HCT116 (cell line): Measurements from ENCODE around the gene TMC4. TPM values are rescaled to one million over a fixed set of nuclear protein-coding genes. Genes with fewer than 3 reads are reported as not detected.

Source experiments
- ATAC-seq: fragments of 200-7000 bp; cut with Tn5 transposase; 2 replicates; pipeline ENCODE4 v1.9.1; 2020; ENCODE audit warnings: mild to moderate bottlenecking, moderate library complexity
- BruUV-seq: library from RNA; stranded (reverse); fragments of 400-500 nt; replicated peaks from 2 replicates; lab custom pipeline; 2021; lab: Mats Ljungman, UMichigan
- CTCF ChIA-PET: fragments of 300-600 bp; sonication (Branson Sonifier 250); formaldehyde crosslinking; loops from one replicate; lab custom pipeline; 2021; ENCODE audit warnings: antibody characterized with exemption; lab: Charles Lee
- POLR2A ChIA-PET: fragments of 300-600, 350-600 bp; sonication (Branson Sonifier 250); formaldehyde crosslinking; loops from one replicate; lab custom pipeline; 2021; ENCODE audit warnings: antibody characterized with exemption; lab: Charles Lee
- RAD21 ChIA-PET, 2 experiments: fragments of 300-600 bp; sonication (Branson Sonifier 250); formaldehyde crosslinking; loops; one replicate each; lab custom pipeline; 2023; ENCODE audit warnings: low total read pairs in 2 of 2; ENCODE audit not compliant: uncharacterized antibody in 2 of 2, unreplicated experiment in 2 of 2, low non-redundant PET in 1 of 2; lab: Charles Lee
- DNase-seq: peaks from one replicate; pipeline ENCODE4 v3.0.0-alpha.2; 2010; ENCODE audit warnings: low read depth, low spot score
- H2AFZ ChIP-seq: fragments of 200-600 bp; shearing (Covaris generic), sonication (generic); 2 replicates; pipeline ENCODE4 v1.6.1; 2017; ENCODE audit warnings: low read depth, mixed run types, mixed read lengths, antibody characterized with exemption, low read length; ENCODE audit not compliant: poor library complexity, severe bottlenecking
- H3K27ac ChIP-seq: 2 replicates; pipeline ENCODE4 v1.5.1; 2012; ENCODE audit warnings: low read depth, low read length
- H3K27me3 ChIP-seq: fragments of 200-600 bp; sonication (generic); 2 replicates; pipeline ENCODE4 v1.6.1; 2016; ENCODE audit warnings: mixed run types, low read length, mixed read lengths; ENCODE audit not compliant: insufficient read depth
- H3K36me3 ChIP-seq, 2 experiments: fragments of 200-500 bp in 1 of 2; fragments of 200-600 bp in 1 of 2; sonication (Bioruptor generic) in 1 of 2; sonication (generic) in 1 of 2; 2 replicates each; pipeline versions ENCODE4 v1.5.1 to v1.6.1; 2014 to 2016; ENCODE audit warnings: low read length in 2 of 2, inconsistent platforms in 1 of 2, mixed read lengths in 1 of 2, mixed run types in 1 of 2; ENCODE audit not compliant: insufficient read depth in 2 of 2, control insufficient read depth in 1 of 2
- H3K4me1 ChIP-seq, 2 experiments: fragments of 200-600 bp in 1 of 2; sonication (generic) in 1 of 2; 2 replicates each; pipeline versions ENCODE4 v1.5.1 to v1.6.1; 2012 to 2017; ENCODE audit warnings: low read length in 2 of 2, inconsistent platforms in 1 of 2, mild to moderate bottlenecking in 1 of 2, mixed read lengths in 1 of 2, mixed run types in 1 of 2, moderate library complexity in 1 of 2; ENCODE audit not compliant: insufficient read depth in 2 of 2, control insufficient read depth in 1 of 2
- H3K4me2 ChIP-seq: fragments of 200-600 bp; sonication (generic); 2 replicates; pipeline ENCODE4 v1.6.1; 2017; ENCODE audit warnings: mixed run types, low read length, mixed read lengths
- H3K4me3 ChIP-seq, 2 experiments: fragments of 200-600 bp in 1 of 2; sonication (generic) in 1 of 2; replicated peaks in 1 of 2; 2 replicates each; pipeline ENCODE4 v1.5.1; 2011 to 2016; ENCODE audit warnings: low read length in 2 of 2, control low read depth in 1 of 2, low read depth in 1 of 2, mild to moderate bottlenecking in 1 of 2, mixed read lengths in 1 of 2, mixed run types in 1 of 2
- H3K79me2 ChIP-seq: fragments of 200-600 bp; sonication (generic); 2 replicates; pipeline ENCODE4 v1.6.1; 2017; ENCODE audit warnings: mild to moderate bottlenecking, mixed run types, low read length, moderate library complexity, mixed read lengths; ENCODE audit not compliant: insufficient read depth
- H3K9ac ChIP-seq: fragments of 200-600 bp; sonication (generic); 2 replicates; pipeline ENCODE4 v1.6.1; 2016; ENCODE audit warnings: low read length, mixed read lengths
- H3K9me2 ChIP-seq: fragments of 200-600 bp; sonication (generic), shearing (Covaris generic); 2 replicates; pipeline ENCODE4 v1.6.1; 2017; ENCODE audit warnings: mixed run types, mild to moderate bottlenecking, moderate library complexity; ENCODE audit not compliant: insufficient read depth
- H3K9me3 ChIP-seq, 2 experiments: fragments of 200-500 bp in 1 of 2; fragments of 200-600 bp in 1 of 2; sonication (Bioruptor generic) in 1 of 2; sonication (generic) in 1 of 2; 2 replicates each; pipeline ENCODE4 v1.6.1; 2014 to 2017; ENCODE audit warnings: low read length in 2 of 2, mixed read lengths in 2 of 2, inconsistent platforms in 1 of 2, low read depth in 1 of 2, mild to moderate bottlenecking in 1 of 2, mixed run types in 1 of 2, moderate library complexity in 1 of 2; ENCODE audit not compliant: control insufficient read depth in 1 of 2, insufficient read depth in 1 of 2
- H4K20me1 ChIP-seq: fragments of 200-600 bp; sonication (generic), shearing (Covaris generic); 2 replicates; pipeline ENCODE4 v1.6.1; 2017; ENCODE audit warnings: mixed run types, mild to moderate bottlenecking, moderate library complexity; ENCODE audit not compliant: insufficient read depth
- CBX3 ChIP-seq: IDR thresholded peaks from 2 replicates; pipeline ENCODE4 v1.6.1; 2012; ENCODE audit warnings: low read depth
- CEBPB ChIP-seq: IDR thresholded peaks from 2 replicates; pipeline ENCODE4 v1.6.1; 2012; ENCODE audit warnings: low read depth
- EGR1 ChIP-seq: IDR thresholded peaks from 2 replicates; pipeline ENCODE4 v1.6.1; 2012; ENCODE audit warnings: low read depth
- ELF1 ChIP-seq: IDR thresholded peaks from 2 replicates; pipeline ENCODE4 v1.6.1; 2012; ENCODE audit warnings: low read depth, borderline replicate concordance
- EZH2phosphoT487 ChIP-seq: fragments of 200-600 bp; IDR thresholded peaks from 2 replicates; pipeline ENCODE4 v1.6.1; 2018; ENCODE audit warnings: antibody characterized with exemption, borderline replicate concordance
- FOSL1 ChIP-seq: IDR thresholded peaks from 2 replicates; pipeline ENCODE4 v1.6.1; 2012; ENCODE audit warnings: low read depth
- JUND ChIP-seq: IDR thresholded peaks from 2 replicates; pipeline ENCODE4 v1.6.1; 2012
- POLR2A ChIP-seq: IDR thresholded peaks from 2 replicates; pipeline ENCODE4 v1.7.0; 2011; ENCODE audit warnings: borderline replicate concordance; ENCODE audit not compliant: insufficient read depth, insufficient read length; ENCODE audit errors: extremely low read depth
- RAD21 ChIP-seq: IDR thresholded peaks from 2 replicates; pipeline ENCODE4 v1.6.1; 2012; ENCODE audit warnings: low read depth, mild to moderate bottlenecking
- SRF ChIP-seq: IDR thresholded peaks from 2 replicates; pipeline ENCODE4 v1.6.1; 2012; ENCODE audit warnings: low read depth
- TCF7L2 ChIP-seq: IDR thresholded peaks from 2 replicates; pipeline ENCODE4 v1.7.0; 2011; ENCODE audit warnings: borderline replicate concordance, inconsistent platforms; ENCODE audit not compliant: insufficient read depth, insufficient read length; ENCODE audit errors: extremely low read depth
- ZFX ChIP-seq: fragments of 450-650 bp; IDR thresholded peaks from 2 replicates; pipeline ENCODE4 v1.6.1; 2017
- intact Hi-C: fragments of 100-400 bp; cut with micrococcal nuclease; formaldehyde crosslinking; loops from 2 replicates; pipeline ENCODE4 v1.10.0; 2022
- total RNA-seq: library from RNA; stranded (reverse); gene quantifications from one replicate; pipeline ENCODE4 v1.2.1, GENCODE V29; 2021; ENCODE audit not compliant: unreplicated experiment
- TF ChIP-seq, protein P1 (sequence below): IDR thresholded peaks from 2 replicates; pipeline ENCODE4 v1.6.1; 2012
- TF ChIP-seq, protein P2 (sequence below): IDR thresholded peaks from 2 replicates; pipeline ENCODE4 v1.6.1; 2012
- TF ChIP-seq, protein P3 (sequence below): IDR thresholded peaks from 2 replicates; pipeline ENCODE4 v1.6.1; 2011; ENCODE audit warnings: mild to moderate bottlenecking, low read length, moderate library complexity; ENCODE audit not compliant: insufficient replicate concordance; ENCODE audit errors: extremely low read depth
- TF ChIP-seq, protein P4 (sequence below), 3 experiments: fragments of 200-600 bp in 1 of 3; sonication (generic) in 1 of 3; IDR thresholded peaks in 2 of 3; conservative IDR thresholded peaks in 1 of 3; 2 replicates each; pipeline ENCODE4 v1.5.1; 2012 to 2017; ENCODE audit warnings: low read depth in 2 of 3, low read length in 2 of 3, antibody characterized with exemption in 1 of 3, borderline replicate concordance in 1 of 3, control low read depth in 1 of 3, mild to moderate bottlenecking in 1 of 3, mixed read lengths in 1 of 3, mixed run types in 1 of 3, moderate library complexity in 1 of 3; ENCODE audit not compliant: insufficient read depth in 1 of 3
- TF ChIP-seq, protein P5 (sequence below): IDR thresholded peaks from 2 replicates; pipeline ENCODE4 v1.6.1; 2012; ENCODE audit warnings: low read depth

TMC4 gene
- total RNA-seq, 1 experiment from 2014 or later = 60.3 TPM

DNA sequence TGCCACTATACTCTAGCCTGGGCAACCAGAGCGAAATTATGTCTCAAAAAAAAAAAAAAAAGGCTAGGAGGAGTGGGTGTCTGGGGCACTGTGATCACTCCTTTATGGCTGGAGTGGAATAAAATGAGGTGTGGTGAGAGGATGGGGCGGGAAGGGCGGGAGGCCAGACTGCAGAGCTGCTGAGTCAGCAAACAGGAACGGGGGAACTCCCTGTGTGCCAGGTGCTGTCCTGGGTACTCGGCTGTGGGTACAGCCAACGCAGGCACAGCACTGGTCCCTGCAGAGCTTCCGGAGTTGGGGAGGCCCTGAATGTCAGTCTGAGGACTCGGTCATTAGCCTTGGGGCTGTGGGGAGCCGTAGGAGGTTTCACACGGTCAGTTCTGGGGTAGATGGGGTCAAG, 51.7 kb downstream of the TMC4 start:
- H3K9me2 ChIP-seq = no peaks in the 10 kb centered on the region
- H3K27ac ChIP-seq = no peak overlapping the region
- H3K4me2 ChIP-seq = no peak overlapping the region
- no peak overlapping the region for H3K4me3 ChIP-seq
- no peaks in the 10 kb centered on the region for H3K27me3 ChIP-seq
- H3K79me2 ChIP-seq = peaks cover 24% of the 10 kb centered on the region
- H2AFZ ChIP-seq = no peak overlapping the region
- POLR2A ChIA-PET = no interaction called here
- BruUV-seq = no TSS peak
- ATAC-seq = no peak
- H3K9ac ChIP-seq = no peak overlapping the region
- H4K20me1 ChIP-seq = no peaks in the 10 kb centered on the region
- peaks cover 6 to 10% of the 10 kb centered on the region in 2 experiments; a peak in 3 of 4 replicates for H3K4me1 ChIP-seq
- TF ChIP-seq CEBPB (no peak), FOSL1 (no peak), TCF7L2 (no peak), ELF1 (no peak), EZH2phosphoT487 (no peak), ZFX (no peak), SRF (no peak), POLR2A (no peak), RAD21 (no peak), EGR1 (no peak), CBX3 (no peak), JUND (no peak)
- TF ChIP-seq, protein P1, sequence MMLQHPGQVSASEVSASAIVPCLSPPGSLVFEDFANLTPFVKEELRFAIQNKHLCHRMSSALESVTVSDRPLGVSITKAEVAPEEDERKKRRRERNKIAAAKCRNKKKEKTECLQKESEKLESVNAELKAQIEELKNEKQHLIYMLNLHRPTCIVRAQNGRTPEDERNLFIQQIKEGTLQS = no peak
- TF ChIP-seq, protein P2, sequence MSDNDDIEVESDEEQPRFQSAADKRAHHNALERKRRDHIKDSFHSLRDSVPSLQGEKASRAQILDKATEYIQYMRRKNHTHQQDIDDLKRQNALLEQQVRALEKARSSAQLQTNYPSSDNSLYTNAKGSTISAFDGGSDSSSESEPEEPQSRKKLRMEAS = no peak
- TF ChIP-seq, protein P3, sequence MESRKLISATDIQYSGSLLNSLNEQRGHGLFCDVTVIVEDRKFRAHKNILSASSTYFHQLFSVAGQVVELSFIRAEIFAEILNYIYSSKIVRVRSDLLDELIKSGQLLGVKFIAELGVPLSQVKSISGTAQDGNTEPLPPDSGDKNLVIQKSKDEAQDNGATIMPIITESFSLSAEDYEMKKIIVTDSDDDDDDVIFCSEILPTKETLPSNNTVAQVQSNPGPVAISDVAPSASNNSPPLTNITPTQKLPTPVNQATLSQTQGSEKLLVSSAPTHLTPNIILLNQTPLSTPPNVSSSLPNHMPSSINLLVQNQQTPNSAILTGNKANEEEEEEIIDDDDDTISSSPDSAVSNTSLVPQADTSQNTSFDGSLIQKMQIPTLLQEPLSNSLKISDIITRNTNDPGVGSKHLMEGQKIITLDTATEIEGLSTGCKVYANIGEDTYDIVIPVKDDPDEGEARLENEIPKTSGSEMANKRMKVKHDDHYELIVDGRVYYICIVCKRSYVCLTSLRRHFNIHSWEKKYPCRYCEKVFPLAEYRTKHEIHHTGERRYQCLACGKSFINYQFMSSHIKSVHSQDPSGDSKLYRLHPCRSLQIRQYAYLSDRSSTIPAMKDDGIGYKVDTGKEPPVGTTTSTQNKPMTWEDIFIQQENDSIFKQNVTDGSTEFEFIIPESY = no peak
- TF ChIP-seq, protein P4, sequence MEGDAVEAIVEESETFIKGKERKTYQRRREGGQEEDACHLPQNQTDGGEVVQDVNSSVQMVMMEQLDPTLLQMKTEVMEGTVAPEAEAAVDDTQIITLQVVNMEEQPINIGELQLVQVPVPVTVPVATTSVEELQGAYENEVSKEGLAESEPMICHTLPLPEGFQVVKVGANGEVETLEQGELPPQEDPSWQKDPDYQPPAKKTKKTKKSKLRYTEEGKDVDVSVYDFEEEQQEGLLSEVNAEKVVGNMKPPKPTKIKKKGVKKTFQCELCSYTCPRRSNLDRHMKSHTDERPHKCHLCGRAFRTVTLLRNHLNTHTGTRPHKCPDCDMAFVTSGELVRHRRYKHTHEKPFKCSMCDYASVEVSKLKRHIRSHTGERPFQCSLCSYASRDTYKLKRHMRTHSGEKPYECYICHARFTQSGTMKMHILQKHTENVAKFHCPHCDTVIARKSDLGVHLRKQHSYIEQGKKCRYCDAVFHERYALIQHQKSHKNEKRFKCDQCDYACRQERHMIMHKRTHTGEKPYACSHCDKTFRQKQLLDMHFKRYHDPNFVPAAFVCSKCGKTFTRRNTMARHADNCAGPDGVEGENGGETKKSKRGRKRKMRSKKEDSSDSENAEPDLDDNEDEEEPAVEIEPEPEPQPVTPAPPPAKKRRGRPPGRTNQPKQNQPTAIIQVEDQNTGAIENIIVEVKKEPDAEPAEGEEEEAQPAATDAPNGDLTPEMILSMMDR (IDR thresholded peaks at IDR 0.05 in 2 of 3, conservative IDR thresholded peaks at IDR 0.05 in 1 of 3; ENCODE audit: borderline replicate concordance in 1 of 3, insufficient read depth in 1 of 3, low read depth in 2 of 3, low read length in 2 of 3) = no peak
- TF ChIP-seq, protein P5, sequence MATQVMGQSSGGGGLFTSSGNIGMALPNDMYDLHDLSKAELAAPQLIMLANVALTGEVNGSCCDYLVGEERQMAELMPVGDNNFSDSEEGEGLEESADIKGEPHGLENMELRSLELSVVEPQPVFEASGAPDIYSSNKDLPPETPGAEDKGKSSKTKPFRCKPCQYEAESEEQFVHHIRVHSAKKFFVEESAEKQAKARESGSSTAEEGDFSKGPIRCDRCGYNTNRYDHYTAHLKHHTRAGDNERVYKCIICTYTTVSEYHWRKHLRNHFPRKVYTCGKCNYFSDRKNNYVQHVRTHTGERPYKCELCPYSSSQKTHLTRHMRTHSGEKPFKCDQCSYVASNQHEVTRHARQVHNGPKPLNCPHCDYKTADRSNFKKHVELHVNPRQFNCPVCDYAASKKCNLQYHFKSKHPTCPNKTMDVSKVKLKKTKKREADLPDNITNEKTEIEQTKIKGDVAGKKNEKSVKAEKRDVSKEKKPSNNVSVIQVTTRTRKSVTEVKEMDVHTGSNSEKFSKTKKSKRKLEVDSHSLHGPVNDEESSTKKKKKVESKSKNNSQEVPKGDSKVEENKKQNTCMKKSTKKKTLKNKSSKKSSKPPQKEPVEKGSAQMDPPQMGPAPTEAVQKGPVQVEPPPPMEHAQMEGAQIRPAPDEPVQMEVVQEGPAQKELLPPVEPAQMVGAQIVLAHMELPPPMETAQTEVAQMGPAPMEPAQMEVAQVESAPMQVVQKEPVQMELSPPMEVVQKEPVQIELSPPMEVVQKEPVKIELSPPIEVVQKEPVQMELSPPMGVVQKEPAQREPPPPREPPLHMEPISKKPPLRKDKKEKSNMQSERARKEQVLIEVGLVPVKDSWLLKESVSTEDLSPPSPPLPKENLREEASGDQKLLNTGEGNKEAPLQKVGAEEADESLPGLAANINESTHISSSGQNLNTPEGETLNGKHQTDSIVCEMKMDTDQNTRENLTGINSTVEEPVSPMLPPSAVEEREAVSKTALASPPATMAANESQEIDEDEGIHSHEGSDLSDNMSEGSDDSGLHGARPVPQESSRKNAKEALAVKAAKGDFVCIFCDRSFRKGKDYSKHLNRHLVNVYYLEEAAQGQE = no peak
- H3K9me3 ChIP-seq = no peaks in the 10 kb centered on the region
- CTCF ChIA-PET = no interaction called here
- intact Hi-C loops = no loop called here
- peaks cover 29 to 46% of the 10 kb centered on the region in 2 experiments; a peak in 3 of 4 replicates for H3K36me3 ChIP-seq
- no peak for DNase-seq
- RAD21 ChIA-PET = no interaction called here
